KOPT-K1 (cell line): ENCODE measurements around the gene WDR75.

Experiments used
- H3K27ac ChIP-seq: fragments of 200-600 bp; sonication (generic); 2 replicates; pipeline ENCODE4 v1.5.1; 2016; ENCODE audit warnings: antibody characterized with exemption, mild to moderate bottlenecking, low read depth, low read length; ENCODE audit not compliant: poor library complexity, severe bottlenecking
- H3K36me3 ChIP-seq: fragments of 200-600 bp; sonication (generic); 2 replicates; pipeline ENCODE4 v1.5.1; 2017; ENCODE audit warnings: antibody characterized with exemption, mild to moderate bottlenecking, low read length, moderate library complexity; ENCODE audit not compliant: insufficient read depth
- H3K9me3 ChIP-seq: fragments of 200-600 bp; sonication (generic); 2 replicates; pipeline ENCODE4 v1.5.1; 2017; ENCODE audit warnings: antibody characterized with exemption, low read length, mild to moderate bottlenecking; ENCODE audit not compliant: insufficient read depth, poor library complexity, severe bottlenecking

The WDR75 gene

GRCh38 chr2:189500456-189501160, 59.3 kb downstream of the WDR75 start:
- H3K9me3 ChIP-seq = no peaks in the 10 kb centered on the region
- H3K36me3 ChIP-seq = no peaks in the 10 kb centered on the region
- H3K27ac ChIP-seq = no peak overlapping the region

DNA sequence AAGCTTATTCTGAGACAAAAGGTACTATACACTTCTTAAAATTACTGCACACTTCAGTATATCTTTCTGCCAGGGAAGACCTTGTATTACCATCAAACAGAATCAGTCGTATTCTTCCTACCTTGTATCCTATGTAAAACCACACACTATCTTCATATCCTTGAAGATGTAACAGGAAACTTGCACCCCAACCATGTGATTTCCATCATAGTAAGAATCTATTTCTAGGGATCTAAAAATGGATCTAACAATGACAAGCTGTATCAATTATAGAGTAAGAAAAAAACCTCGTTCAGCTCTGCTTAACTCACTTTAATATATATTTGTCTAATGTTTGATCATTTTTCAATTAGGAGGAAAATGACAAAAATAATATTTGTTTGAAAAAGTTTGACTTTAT, 60.2 kb downstream of the WDR75 start:
- Histone ChIP-seq H3K9me3 (no peaks in the 10 kb centered on the region), H3K36me3 (no peaks in the 10 kb centered on the region), H3K27ac (no peak overlapping the region)

DNA sequence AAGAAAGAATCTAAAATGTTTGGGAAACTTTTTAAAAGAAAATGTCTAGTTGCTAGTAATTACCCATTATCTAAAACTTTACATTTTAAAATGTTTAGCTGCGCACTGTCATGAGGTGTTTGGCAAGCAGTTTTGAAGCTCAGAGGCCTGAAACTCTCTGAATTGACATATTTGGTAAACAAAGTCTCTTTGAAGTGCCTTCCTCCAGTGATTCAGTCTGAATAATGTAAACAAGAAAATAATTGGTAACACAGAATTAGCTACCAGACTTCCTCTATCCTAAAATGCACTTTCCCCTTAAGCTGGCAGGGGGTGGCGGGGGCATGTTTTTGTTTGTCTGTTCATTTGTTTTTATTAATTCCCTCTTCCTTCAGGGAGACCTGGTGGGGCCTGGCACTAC, 61.4 kb downstream of the WDR75 start:
- Histone ChIP-seq H3K27ac (no peak overlapping the region), H3K9me3 (no peaks in the 10 kb centered on the region), H3K36me3 (no peaks in the 10 kb centered on the region)

DNA sequence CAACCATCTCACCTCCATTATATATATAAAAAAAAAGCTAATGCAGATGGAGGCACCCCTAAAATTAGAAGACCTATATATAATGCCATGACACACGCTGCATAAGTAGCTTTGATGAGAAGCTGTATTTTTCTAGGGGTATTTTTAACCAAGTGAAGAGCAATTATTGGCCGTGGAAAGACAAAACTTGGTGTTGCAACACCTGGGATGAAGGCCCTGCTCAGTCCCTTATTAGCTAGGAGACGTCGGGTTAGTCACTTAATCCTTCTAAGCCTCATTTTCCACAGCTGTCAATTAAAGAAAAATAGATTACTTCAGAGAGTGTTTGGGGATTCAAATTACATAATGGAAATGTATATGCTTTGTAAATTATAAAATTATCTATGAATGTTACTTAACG, 63.0 kb downstream of the WDR75 start:
- Histone ChIP-seq H3K36me3 (no peaks in the 10 kb centered on the region), H3K27ac (no peak overlapping the region), H3K9me3 (no peaks in the 10 kb centered on the region)

GRCh38 chr2:189505492-189505891, 64.2 kb downstream of the WDR75 start:
- Histone ChIP-seq H3K9me3 (no peaks in the 10 kb centered on the region), H3K36me3 (no peaks in the 10 kb centered on the region), H3K27ac (no peak overlapping the region)

GRCh38 chr2:189506514-189506976, 65.3 kb downstream of the WDR75 start:
- no peaks in the 10 kb centered on the region for H3K36me3 ChIP-seq
- H3K9me3 ChIP-seq = no peaks in the 10 kb centered on the region
- no peak overlapping the region for H3K27ac ChIP-seq

- Histone ChIP-seq H3K9me3 (no peaks in the 10 kb centered on the region), H3K36me3 (no peaks in the 10 kb centered on the region), H3K27ac (no peak overlapping the region)
These were observed 70.1 kb downstream of the WDR75 start for GRCh38 chr2:189511210-189511959.

GRCh38 chr2:189511960-189512319, 70.7 kb downstream of the WDR75 start:
- Histone ChIP-seq H3K27ac (no peak overlapping the region), H3K36me3 (no peaks in the 10 kb centered on the region), H3K9me3 (no peaks in the 10 kb centered on the region)

GRCh38 chr2:189512879-189513278, 71.6 kb downstream of the WDR75 start:
- Histone ChIP-seq H3K27ac (no peak overlapping the region), H3K9me3 (no peaks in the 10 kb centered on the region), H3K36me3 (no peaks in the 10 kb centered on the region)

DNA sequence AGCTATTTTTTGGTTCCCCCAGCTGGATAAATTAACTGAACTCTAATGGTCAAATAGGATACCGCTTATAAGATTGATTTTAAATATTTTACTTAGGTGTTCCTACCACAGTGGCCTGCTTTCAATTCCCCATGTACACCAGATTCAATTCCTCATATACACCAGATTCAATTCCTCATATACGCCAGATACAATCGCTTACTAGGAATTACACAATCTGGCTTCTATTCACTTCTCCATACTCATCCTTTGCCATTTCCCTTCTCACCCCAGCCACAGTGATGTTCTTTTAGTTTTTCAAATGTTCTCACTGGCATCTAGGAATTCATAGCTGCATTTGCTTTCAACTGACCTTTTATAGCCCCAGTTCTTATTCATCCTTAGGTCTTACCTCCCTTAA, 72.8 kb downstream of the WDR75 start:
- Histone ChIP-seq H3K36me3 (no peaks in the 10 kb centered on the region), H3K9me3 (no peaks in the 10 kb centered on the region), H3K27ac (no peak overlapping the region)

DNA sequence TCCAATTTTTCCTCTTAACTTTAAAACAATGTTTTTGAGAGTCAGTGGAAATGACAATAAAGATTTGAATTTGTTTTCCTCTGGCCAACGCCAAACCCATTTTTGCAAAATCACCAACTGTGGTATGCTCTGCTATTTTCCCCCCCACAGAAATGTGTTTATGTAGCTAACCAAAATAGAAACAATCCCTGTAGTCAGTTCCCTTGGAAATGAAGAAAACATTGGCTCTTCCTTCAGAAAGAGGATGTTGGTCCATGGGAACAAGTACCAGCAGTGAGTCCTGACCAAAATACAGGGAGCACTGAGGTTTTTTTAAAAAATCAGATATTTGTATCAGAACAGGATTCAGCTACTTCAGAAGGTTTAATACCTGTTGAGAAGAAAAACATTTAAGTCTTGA, 74.0 kb downstream of the WDR75 start:
- no peaks in the 10 kb centered on the region for H3K36me3 ChIP-seq
- no peaks in the 10 kb centered on the region for H3K9me3 ChIP-seq
- no peak overlapping the region for H3K27ac ChIP-seq

- Histone ChIP-seq H3K27ac (no peak overlapping the region), H3K9me3 (no peaks in the 10 kb centered on the region), H3K36me3 (no peaks in the 10 kb centered on the region)
These were observed 75.3 kb downstream of the WDR75 start for GRCh38 chr2:189516546-189516945.

GRCh38 chr2:189517847-189518535, 76.7 kb downstream of the WDR75 start:
- H3K36me3 ChIP-seq = no peaks in the 10 kb centered on the region
- no peak overlapping the region for H3K27ac ChIP-seq
- no peaks in the 10 kb centered on the region for H3K9me3 ChIP-seq

DNA sequence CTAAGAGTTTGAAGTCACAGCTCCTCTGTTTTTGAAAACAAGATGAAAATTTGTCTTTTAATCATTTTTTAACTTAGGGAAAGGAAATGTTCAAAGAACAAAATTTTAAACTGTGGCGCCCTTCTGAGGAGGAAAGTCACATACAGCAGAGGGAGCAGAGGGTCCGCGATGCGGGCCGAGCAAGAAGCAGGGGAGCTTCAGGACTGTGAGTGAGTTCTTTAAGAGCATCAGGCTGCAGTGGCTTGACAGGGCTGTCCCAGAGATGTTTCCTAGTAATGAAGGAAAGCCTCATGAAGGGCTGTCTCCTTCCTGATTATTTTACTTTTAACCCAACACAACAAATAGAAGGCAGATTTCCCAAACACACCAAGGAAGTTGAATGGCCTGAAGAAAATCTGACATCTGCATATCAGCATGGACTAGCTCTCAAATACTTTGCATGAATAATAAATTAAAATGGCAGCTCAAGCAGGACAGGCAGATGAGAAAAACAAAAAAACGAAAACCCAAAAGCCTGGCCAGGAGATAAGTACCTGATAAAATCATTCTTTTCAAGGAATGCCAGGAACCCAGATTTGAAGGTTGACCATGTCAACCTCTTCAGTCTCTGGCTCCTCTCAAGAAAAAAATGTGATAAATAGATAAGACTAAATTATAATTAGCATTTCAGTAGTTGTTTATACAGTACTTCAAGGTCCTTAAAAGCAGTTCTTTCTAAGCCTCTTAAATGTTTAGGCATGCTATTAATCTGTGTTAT, 78.5 kb downstream of the WDR75 start:
- Histone ChIP-seq H3K27ac (no peak overlapping the region), H3K9me3 (no peaks in the 10 kb centered on the region), H3K36me3 (no peaks in the 10 kb centered on the region)
